Measurements from ENCODE around the gene NLN.
"Not testable (repeated sequence)": the region's sequence is repeated elsewhere in the genome, so short reads cannot be mapped to it uniquely, and the experiment has no call there.

NLN gene

GRCh38 chr5:65775476-65775875 lies 53.5 kb downstream of the NLN start:
- DNase-seq = no peak

GRCh38 chr5:65776441-65777141 lies 54.6 kb downstream of the NLN start:
- DNase-seq = no peak

GRCh38 chr5:65778126-65778525 lies 56.1 kb downstream of the NLN start:
- DNase-seq = no peak

- no peak for DNase-seq
Observed at GRCh38 chr5:65779643-65780042, 57.6 kb downstream of the NLN start.

DNA sequence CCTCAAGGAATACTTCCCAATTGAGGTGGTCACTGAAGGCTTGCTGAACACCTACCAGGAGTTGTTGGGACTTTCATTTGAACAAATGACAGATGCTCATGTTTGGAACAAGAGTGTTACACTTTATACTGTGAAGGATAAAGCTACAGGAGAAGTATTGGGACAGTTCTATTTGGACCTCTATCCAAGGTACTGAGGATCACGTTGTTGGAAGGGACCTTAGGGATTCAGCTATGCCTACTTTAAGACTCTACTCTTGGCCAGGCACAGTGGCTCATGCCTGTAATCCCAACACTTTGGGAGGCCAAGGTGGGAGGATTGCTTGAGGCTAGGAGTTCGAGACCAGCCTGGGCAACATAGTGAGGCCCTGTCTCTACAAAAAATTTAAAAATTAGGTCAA lies 66.3 kb downstream of the NLN start:
- DNase-seq = not testable (repeated sequence)

GRCh38 chr5:65790371-65791163 lies 68.6 kb downstream of the NLN start:
- no peak for DNase-seq

- no peak for DNase-seq
Observed at GRCh38 chr5:65791712-65792673, 70.0 kb downstream of the NLN start.

- DNase-seq = no peak
Observed at GRCh38 chr5:65796269-65796668, 74.3 kb downstream of the NLN start.

- DNase-seq = no peak
Observed at GRCh38 chr5:65796751-65797316, 74.8 kb downstream of the NLN start.

DNA sequence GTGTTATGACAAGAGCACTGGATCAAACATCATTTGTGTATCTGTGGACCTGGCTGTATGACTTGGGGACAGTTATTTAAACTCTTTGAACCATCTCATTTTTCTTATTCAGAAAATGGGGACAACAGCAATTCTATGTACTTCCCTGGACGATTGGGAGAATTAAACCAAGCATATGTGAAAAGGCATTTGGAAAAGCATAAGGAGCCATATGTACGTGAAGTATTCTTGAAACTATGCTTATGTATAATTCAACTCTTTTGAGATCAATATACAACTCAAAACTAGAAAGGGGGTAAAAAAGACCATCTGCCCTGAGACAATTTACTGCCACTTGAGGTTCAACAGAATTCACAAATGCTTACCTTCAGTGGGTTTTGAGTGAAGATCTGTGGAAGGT lies 75.5 kb downstream of the NLN start:
- DNase-seq = no peak

- DNase-seq = no peak
Observed at GRCh38 chr5:65799857-65800256, 77.9 kb downstream of the NLN start.

DNA sequence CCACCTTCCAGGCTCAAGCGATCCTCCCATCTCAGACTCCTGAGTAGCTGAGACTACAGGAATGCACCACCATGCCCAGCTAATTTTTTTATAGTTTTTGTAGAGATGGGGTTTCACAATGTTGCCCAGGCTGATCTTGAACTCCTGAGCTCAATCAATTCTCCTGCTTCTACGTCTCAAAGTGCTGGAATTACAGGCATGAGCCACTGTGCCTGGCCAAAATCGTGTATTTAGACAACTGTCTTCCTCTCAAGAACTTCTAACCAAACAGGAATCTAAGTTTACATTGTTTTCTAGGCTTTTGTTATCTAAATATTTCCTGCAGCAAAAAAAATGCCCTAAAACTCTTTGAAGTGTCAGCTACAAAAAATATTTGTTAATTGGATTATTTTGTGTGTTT lies 78.8 kb downstream of the NLN start:
- DNase-seq = no peak

DNA sequence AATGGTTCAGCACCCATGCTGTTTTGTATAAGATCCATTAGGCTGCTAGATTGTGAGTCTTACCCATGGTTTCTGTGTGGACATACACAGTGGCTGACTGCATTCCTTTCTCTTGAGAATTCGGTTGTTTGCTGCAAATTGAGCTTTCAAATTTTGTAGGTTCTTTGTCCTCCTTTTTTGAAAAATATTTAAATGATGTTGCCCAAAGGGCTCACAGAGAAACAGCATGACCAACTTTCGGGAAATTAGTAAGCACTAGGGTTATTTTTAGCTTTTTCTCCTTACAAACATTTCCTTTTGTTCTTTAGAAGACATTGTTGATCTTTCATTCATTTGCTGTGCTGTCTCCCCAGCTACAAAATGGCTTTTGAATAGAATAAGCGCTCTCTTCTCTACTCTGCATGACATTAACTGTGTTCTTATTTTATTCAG lies 79.4 kb downstream of the NLN start:
- no peak for DNase-seq

GRCh38 chr5:65802080-65802479 lies 80.1 kb downstream of the NLN start:
- DNase-seq = no peak

DNA sequence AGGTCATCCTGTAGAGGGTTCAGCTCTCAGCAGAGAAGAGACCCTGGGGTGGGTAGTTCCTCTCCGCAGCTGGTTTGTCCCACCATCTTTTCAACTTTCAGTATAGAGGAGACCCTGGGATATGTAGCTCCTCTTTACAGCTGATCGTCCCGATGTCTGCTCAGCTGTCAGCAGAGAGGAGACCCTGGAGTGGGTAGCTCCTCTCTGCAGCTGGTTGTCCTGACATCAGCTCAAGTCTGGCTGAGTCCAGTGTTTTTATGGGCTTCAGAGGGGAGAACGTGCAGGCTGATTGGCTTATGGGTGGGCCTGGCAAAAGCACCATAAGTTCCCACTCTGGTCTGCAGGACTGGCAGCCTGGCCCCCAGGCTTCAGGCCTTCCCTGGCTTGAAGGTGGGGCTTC lies 80.8 kb downstream of the NLN start:
- no peak for DNase-seq

- DNase-seq = no peak
Observed at GRCh38 chr5:65803699-65804391, 81.8 kb downstream of the NLN start.

DNA sequence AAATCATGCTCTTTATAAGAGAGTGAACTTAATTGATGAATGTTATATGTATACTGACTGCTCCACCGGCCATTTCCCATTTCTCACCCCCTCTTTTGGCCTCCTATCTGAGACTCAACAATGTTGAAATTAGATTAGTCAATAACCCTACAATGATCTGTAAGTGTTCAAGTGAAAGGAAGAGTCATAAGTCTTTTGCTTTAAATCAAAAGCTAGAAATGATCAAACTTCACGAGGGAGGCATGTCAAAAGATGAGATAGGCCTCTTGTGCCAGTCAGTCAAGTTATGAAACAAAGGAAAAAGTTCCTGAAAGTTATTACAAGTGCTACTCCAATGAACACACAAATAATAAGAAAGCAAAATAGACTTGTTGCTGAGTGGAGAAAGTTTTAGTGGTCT lies 83.1 kb downstream of the NLN start:
- no peak for DNase-seq

- not testable (repeated sequence) for DNase-seq
Observed at GRCh38 chr5:65807494-65807893, 85.5 kb downstream of the NLN start.

- no peak for DNase-seq
Observed at GRCh38 chr5:65808251-65808741, 86.3 kb downstream of the NLN start.

DNA sequence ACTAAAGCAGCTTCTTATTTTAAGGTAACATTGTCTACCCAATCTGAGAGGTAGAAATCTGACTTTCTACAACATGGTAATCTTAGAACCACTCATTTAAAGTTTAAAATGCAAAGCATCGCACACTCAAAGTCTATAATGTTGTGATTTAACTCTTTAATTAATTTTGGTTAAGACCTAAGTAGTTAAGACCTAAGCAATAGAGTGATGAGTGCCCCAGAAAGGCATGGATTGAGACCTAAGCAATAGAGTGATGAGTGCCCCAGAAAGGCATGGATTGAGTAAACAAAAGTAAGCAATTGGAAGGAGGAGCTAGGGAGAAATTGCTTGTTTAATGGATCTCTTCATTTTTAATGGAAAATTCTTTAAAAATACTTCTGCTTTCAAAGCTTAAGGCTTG lies 86.8 kb downstream of the NLN start:
- no peak for DNase-seq

DNA sequence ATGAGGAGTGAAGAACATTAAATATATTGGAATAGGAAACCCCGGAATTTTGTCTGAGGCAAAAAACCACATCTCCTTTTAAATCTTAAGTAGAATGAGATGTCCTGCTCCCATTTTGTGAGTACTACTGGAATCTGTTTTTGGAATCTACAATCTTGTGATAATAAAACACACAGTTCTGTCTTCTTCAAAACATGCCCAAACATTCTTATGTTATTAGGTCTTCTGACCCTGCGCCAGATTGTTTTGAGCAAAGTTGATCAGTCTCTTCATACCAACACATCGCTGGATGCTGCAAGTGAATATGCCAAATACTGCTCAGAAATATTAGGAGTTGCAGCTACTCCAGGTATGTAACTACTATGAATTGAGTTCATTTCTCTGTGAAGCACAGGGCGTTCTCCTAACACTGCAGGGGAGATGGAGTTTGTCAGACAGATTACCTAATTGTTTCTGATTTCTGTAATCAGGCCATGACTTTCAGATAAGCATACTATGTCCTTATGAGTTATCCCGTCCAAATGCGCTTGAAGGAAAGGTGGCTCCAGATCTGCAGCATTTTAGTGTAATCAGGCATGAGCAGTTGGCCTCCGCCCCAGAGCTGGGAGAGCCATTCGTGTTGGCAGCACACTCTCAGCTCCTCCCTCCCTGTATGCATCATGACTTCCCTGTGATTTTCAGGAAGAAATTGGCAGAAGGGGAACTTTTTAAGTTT lies 88.0 kb downstream of the NLN start:
- DNase-seq = no peak
